Measurements from ENCODE around the gene ABHD4.
"Not testable (repeated sequence)": the region's sequence is repeated elsewhere in the genome, so short reads cannot be mapped to it uniquely, and the experiment has no call there.

Gene ABHD4

GRCh38 chr14:22598099-22598895 is at the start of gene ABHD4:
ABHD4 (plus strand) TSS chr14:22598300; CDS start chr14:22598307, 7 bp downstream.
- DNase-seq (ENCODE audit: low read depth in 2 of 2) = no peak

GRCh38 chr14:22549324-22549962 is 48.7 kb upstream of the ABHD4 start:
- no peak for DNase-seq (ENCODE audit: low read depth in 2 of 2)

GRCh38 chr14:22549981-22550673 is 48.0 kb upstream of the ABHD4 start:
- DNase-seq (ENCODE audit: low read depth in 2 of 2) = peak; percentile 47 to 52

GRCh38 chr14:22551605-22551997 is 46.5 kb upstream of the ABHD4 start:
- no peak for DNase-seq (ENCODE audit: low read depth in 2 of 2)

- no peak for DNase-seq (ENCODE audit: low read depth in 2 of 2)
Measured at GRCh38 chr14:22552001-22552826, 45.9 kb upstream of the ABHD4 start.

- no peak for DNase-seq (ENCODE audit: low read depth in 2 of 2)
Measured at GRCh38 chr14:22552827-22553076, 45.3 kb upstream of the ABHD4 start.

GRCh38 chr14:22553445-22553844 is 44.7 kb upstream of the ABHD4 start:
- no peak for DNase-seq (ENCODE audit: low read depth in 2 of 2)

- not testable (repeated sequence) for DNase-seq (ENCODE audit: low read depth in 2 of 2)
Measured at GRCh38 chr14:22553861-22554497, 44.1 kb upstream of the ABHD4 start.

- DNase-seq (ENCODE audit: low read depth in 2 of 2) = no peak
Measured at GRCh38 chr14:22554498-22555383, 43.4 kb upstream of the ABHD4 start.

- no peak for DNase-seq (ENCODE audit: low read depth in 2 of 2)
Measured at GRCh38 chr14:22555384-22556011, 42.6 kb upstream of the ABHD4 start.

GRCh38 chr14:22556021-22556989 is 41.8 kb upstream of the ABHD4 start:
- peak in 1 of 2 experiments; percentile 34 for DNase-seq (ENCODE audit: low read depth in 2 of 2)

GRCh38 chr14:22556990-22557623 is 41.0 kb upstream of the ABHD4 start:
- peak; percentile 44 for DNase-seq (ENCODE audit: low read depth in 2 of 2)

- DNase-seq (ENCODE audit: low read depth in 2 of 2) = no peak
Measured at GRCh38 chr14:22557846-22558220, 40.3 kb upstream of the ABHD4 start.

- DNase-seq (ENCODE audit: low read depth in 2 of 2) = no peak
Measured at GRCh38 chr14:22558221-22558913, 39.7 kb upstream of the ABHD4 start.

GRCh38 chr14:22559041-22559440 is 39.1 kb upstream of the ABHD4 start:
- no peak for DNase-seq (ENCODE audit: low read depth in 2 of 2)

- no peak for DNase-seq (ENCODE audit: low read depth in 2 of 2)
Measured at GRCh38 chr14:22560662-22561365, 37.3 kb upstream of the ABHD4 start.

- DNase-seq (ENCODE audit: low read depth in 2 of 2) = no peak
Measured at GRCh38 chr14:22561366-22561660, 36.8 kb upstream of the ABHD4 start.
